PC-9 (cell line): Measurements from ENCODE around the gene VDAC2. TPM values are rescaled to one million over a fixed set of nuclear protein-coding genes. Genes with fewer than 3 reads are reported as not detected.

Source experiments
- BruUV-seq: library from RNA; stranded (reverse); fragments of 400-500 nt; replicated peaks from 2 replicates; lab custom pipeline; 2021; lab: Mats Ljungman, UMichigan
- CTCF ChIA-PET: fragments of 300-600 bp; sonication (Branson Sonifier 250); formaldehyde crosslinking; loops from one replicate; lab custom pipeline; 2022; ENCODE audit warnings: antibody characterized with exemption; lab: Charles Lee
- POLR2A ChIA-PET: fragments of 300-600 bp; sonication (Branson Sonifier 250); formaldehyde crosslinking; loops from one replicate; lab custom pipeline; 2022; ENCODE audit warnings: antibody characterized with exemption; ENCODE audit not compliant: unreplicated experiment; lab: Charles Lee
- DNase-seq, 2 experiments: peaks; one replicate each; pipeline versions ENCODE4 v3.0.0 to v3.0.0-alpha.2; 2015 to 2022; ENCODE audit warnings: mixed read lengths in 1 of 2
- H2AFZ ChIP-seq: fragments of 200-600 bp; sonication (generic); 2 replicates; pipeline ENCODE4 v1.8.1; 2017; ENCODE audit warnings: antibody characterized with exemption
- H3F3A ChIP-seq: fragments of 200-600 bp; sonication (generic); 2 replicates; pipeline ENCODE4 v1.8.1; 2017; ENCODE audit warnings: antibody characterized with exemption, mild to moderate bottlenecking, low read depth; ENCODE audit not compliant: insufficient read depth
- H3K27ac ChIP-seq: fragments of 200-600 bp; sonication (generic); 2 replicates; pipeline ENCODE4 v1.6.1; 2016; ENCODE audit warnings: mixed run types
- H3K27me3 ChIP-seq: fragments of 200-600 bp; sonication (generic); 2 replicates; pipeline ENCODE4 v1.6.1; 2016; ENCODE audit warnings: low read depth, mixed run types; ENCODE audit not compliant: insufficient read depth
- H3K36me3 ChIP-seq: fragments of 200-600 bp; sonication (generic); 2 replicates; pipeline ENCODE4 v1.6.1; 2016; ENCODE audit warnings: low read depth, mixed run types
- H3K4me1 ChIP-seq: fragments of 200-600 bp; sonication (generic); replicated peaks from 2 replicates; pipeline ENCODE4 v1.6.1; 2016; ENCODE audit warnings: mixed run types; ENCODE audit not compliant: insufficient read depth
- H3K4me2 ChIP-seq: fragments of 200-600 bp; sonication (generic); 2 replicates; pipeline ENCODE4 v1.6.1; 2017; ENCODE audit warnings: mixed run types
- H3K4me3 ChIP-seq: fragments of 200-600 bp; sonication (generic); 2 replicates; pipeline ENCODE4 v1.6.1; 2016; ENCODE audit warnings: mixed run types
- H3K79me2 ChIP-seq: fragments of 200-600 bp; sonication (generic); 2 replicates; pipeline ENCODE4 v1.6.1; 2017; ENCODE audit warnings: low read depth, mixed run types
- H3K9me2 ChIP-seq: fragments of 200-600 bp; sonication (generic); 2 replicates; pipeline ENCODE4 v1.8.1; 2017; ENCODE audit warnings: mild to moderate bottlenecking; ENCODE audit not compliant: insufficient read depth
- H3K9me3 ChIP-seq: fragments of 200-600 bp; sonication (generic); 2 replicates; pipeline ENCODE4 v1.8.1; 2016; ENCODE audit warnings: low read depth; ENCODE audit not compliant: insufficient read depth
- H4K20me1 ChIP-seq: fragments of 200-600 bp; sonication (generic); 2 replicates; pipeline ENCODE4 v1.8.1; 2017; ENCODE audit not compliant: insufficient read depth
- EZH2 ChIP-seq: fragments of 200-600 bp; sonication (generic); IDR thresholded peaks from 2 replicates; pipeline ENCODE4 v1.8.0; 2017; ENCODE audit warnings: antibody characterized with exemption, low read depth
- intact Hi-C: fragments of 100-400 bp; cut with micrococcal nuclease; formaldehyde crosslinking; loops from one replicate; pipeline ENCODE4 v1.10.0; 2022; ENCODE audit not compliant: unreplicated experiment
- total RNA-seq: library from RNA; stranded (reverse); gene quantifications from 2 replicates; pipeline ENCODE4 v1.2.3, GENCODE V29; 2021
- TF ChIP-seq, protein P1 (sequence below): fragments of 200-600 bp; sonication (generic); conservative IDR thresholded peaks from 2 replicates; pipeline ENCODE4 v1.6.1; 2017; ENCODE audit warnings: mixed run types, antibody characterized with exemption, mild to moderate bottlenecking, moderate library complexity

Gene VDAC2
- total RNA-seq, 1 experiment from 2014 or later = 243 TPM

GRCh38 chr10:75234017-75234682 is 23.6 kb downstream of the VDAC2 start:
- Histone ChIP-seq H4K20me1 (peaks cover 12% of the 10 kb centered on the region; the same call in 1 of the 2 replicates), H3K27me3 (no peaks in the 10 kb centered on the region), H3K9me2 (no peaks in the 10 kb centered on the region), H3K36me3 (peaks cover 25% of the 10 kb centered on the region; the same call in 1 of the 2 replicates), H3K27ac (peak overlapping the region; percentile 86), H2AFZ (peak overlapping the region; percentile 77; the same call in 1 of the 2 replicates), H3K4me1 (peaks cover 33% of the 10 kb centered on the region), H3K79me2 (peaks cover 52% of the 10 kb centered on the region), H3K4me3 (peak overlapping the region; percentile 80), H3K4me2 (peak overlapping the region; percentile 97), H3F3A (peaks cover 56% of the 10 kb centered on the region), H3K9me3 (no peaks in the 10 kb centered on the region)
- intact Hi-C loops = loop anchor here (1.0 to 10.0 kb wide), 6 partner anchors 46 to 1349 kb away; partner anchors contain the start of genes KAT6B and SAMD8
- no TSS peak for BruUV-seq
- POLR2A ChIA-PET = interaction anchor here (0.6 to 1.3 kb wide), 6 partner anchors 9 to 996 kb away, joined by 3 to 16 read pairs (median 4); no protein-coding TSS in a partner anchor
- DNase-seq = peak; percentile 82 to 99
- CTCF ChIA-PET = interaction anchor here (0.6 to 4.0 kb wide), 6 partner anchors 46 to 1001 kb away, joined by 3 to 25 read pairs (median 4); partner anchors contain the start of gene SAMD8
- TF ChIP-seq, protein P1, sequence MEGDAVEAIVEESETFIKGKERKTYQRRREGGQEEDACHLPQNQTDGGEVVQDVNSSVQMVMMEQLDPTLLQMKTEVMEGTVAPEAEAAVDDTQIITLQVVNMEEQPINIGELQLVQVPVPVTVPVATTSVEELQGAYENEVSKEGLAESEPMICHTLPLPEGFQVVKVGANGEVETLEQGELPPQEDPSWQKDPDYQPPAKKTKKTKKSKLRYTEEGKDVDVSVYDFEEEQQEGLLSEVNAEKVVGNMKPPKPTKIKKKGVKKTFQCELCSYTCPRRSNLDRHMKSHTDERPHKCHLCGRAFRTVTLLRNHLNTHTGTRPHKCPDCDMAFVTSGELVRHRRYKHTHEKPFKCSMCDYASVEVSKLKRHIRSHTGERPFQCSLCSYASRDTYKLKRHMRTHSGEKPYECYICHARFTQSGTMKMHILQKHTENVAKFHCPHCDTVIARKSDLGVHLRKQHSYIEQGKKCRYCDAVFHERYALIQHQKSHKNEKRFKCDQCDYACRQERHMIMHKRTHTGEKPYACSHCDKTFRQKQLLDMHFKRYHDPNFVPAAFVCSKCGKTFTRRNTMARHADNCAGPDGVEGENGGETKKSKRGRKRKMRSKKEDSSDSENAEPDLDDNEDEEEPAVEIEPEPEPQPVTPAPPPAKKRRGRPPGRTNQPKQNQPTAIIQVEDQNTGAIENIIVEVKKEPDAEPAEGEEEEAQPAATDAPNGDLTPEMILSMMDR = no peak
- no peak for TF ChIP-seq EZH2

GRCh38 chr10:75234683-75235374 is 24.2 kb downstream of the VDAC2 start:
- Histone ChIP-seq H3F3A (peaks cover 50% of the 10 kb centered on the region), H3K9me2 (no peaks in the 10 kb centered on the region), H4K20me1 (peaks cover 8% of the 10 kb centered on the region; the same call in 1 of the 2 replicates), H3K9me3 (no peaks in the 10 kb centered on the region), H3K4me2 (peak overlapping the region; percentile 97), H3K36me3 (peaks cover 18% of the 10 kb centered on the region; the same call in 1 of the 2 replicates), H3K27ac (peak overlapping the region; percentile 86), H3K79me2 (peaks cover 45% of the 10 kb centered on the region), H2AFZ (peak overlapping the region; percentile 77), H3K4me1 (peaks cover 33% of the 10 kb centered on the region), H3K4me3 (peak overlapping the region; percentile 80), H3K27me3 (no peaks in the 10 kb centered on the region)
- intact Hi-C loops = loop anchor here (1.0 to 10.0 kb wide), 6 partner anchors 47 to 1350 kb away; partner anchors contain the start of genes KAT6B and SAMD8
- DNase-seq = peak in 1 of 2 experiments; percentile 19
- POLR2A ChIA-PET = interaction anchor here (0.6 to 1.3 kb wide), 6 partner anchors 9 to 997 kb away, joined by 3 to 16 read pairs (median 4); no protein-coding TSS in a partner anchor
- TF ChIP-seq EZH2 = no peak
- TF ChIP-seq, protein P1 = no peak
- CTCF ChIA-PET = interaction anchor here (0.6 to 1.9 kb wide), 11 partner anchors 11 to 1002 kb away, joined by 3 to 6 read pairs (median 5); partner anchors contain the start of gene SAMD8
- no TSS peak for BruUV-seq
